SU-DHL-6 (cell line): ENCODE data around the gene MT1HL1.

Experiments used
- EZH2phosphoT487 ChIP-seq: fragments of 200-600 bp; sonication (generic), shearing (Covaris generic); conservative IDR thresholded peaks from 2 replicates; pipeline ENCODE4 v1.6.1; 2018; ENCODE audit warnings: mild to moderate bottlenecking, antibody characterized with exemption, low read length, moderate library complexity, mixed read lengths
- TF ChIP-seq, protein P1 (sequence below): fragments of 200-600 bp; sonication (generic); IDR thresholded peaks from one replicate; pipeline ENCODE4 v1.5.1; 2017; ENCODE audit warnings: antibody characterized with exemption, mild to moderate bottlenecking, low read length, moderate library complexity; ENCODE audit not compliant: insufficient read depth, poor library complexity, severe bottlenecking

DNA sequence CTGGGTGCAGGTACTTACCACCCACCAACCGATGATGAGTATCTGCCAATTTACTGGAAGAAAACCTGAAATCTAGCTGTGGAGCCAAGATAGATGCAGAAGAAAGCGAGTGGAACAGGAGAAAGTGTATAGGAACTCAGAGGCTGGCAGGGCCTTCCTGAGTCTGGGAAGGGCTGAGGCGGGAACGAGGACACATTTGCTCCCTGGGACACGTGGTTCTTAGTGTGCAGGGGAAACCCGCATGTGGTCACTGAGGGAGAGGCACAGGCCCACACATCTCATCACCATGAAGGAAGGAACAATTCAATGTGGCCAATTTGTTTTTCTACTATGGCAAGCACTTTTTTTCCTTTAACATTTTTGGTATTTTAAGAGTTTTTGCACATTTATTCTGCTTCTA lies 45.9 kb upstream of the MT1HL1 start:
- TF ChIP-seq, protein P1, sequence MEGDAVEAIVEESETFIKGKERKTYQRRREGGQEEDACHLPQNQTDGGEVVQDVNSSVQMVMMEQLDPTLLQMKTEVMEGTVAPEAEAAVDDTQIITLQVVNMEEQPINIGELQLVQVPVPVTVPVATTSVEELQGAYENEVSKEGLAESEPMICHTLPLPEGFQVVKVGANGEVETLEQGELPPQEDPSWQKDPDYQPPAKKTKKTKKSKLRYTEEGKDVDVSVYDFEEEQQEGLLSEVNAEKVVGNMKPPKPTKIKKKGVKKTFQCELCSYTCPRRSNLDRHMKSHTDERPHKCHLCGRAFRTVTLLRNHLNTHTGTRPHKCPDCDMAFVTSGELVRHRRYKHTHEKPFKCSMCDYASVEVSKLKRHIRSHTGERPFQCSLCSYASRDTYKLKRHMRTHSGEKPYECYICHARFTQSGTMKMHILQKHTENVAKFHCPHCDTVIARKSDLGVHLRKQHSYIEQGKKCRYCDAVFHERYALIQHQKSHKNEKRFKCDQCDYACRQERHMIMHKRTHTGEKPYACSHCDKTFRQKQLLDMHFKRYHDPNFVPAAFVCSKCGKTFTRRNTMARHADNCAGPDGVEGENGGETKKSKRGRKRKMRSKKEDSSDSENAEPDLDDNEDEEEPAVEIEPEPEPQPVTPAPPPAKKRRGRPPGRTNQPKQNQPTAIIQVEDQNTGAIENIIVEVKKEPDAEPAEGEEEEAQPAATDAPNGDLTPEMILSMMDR, result no peak
- TF ChIP-seq EZH2phosphoT487, result no peak
